ENCODE data around the gene HSP90AB1. TPM values are rescaled to one million over a fixed set of nuclear protein-coding genes. Genes with fewer than 3 reads are reported as not detected.
A peak's percentile ranks its signal among the peaks of the same experiment; 100 is the strongest.

HSP90AB1 gene
- total RNA-seq, 2 donors from 2014 or later = 414 to 463 TPM

DNA sequence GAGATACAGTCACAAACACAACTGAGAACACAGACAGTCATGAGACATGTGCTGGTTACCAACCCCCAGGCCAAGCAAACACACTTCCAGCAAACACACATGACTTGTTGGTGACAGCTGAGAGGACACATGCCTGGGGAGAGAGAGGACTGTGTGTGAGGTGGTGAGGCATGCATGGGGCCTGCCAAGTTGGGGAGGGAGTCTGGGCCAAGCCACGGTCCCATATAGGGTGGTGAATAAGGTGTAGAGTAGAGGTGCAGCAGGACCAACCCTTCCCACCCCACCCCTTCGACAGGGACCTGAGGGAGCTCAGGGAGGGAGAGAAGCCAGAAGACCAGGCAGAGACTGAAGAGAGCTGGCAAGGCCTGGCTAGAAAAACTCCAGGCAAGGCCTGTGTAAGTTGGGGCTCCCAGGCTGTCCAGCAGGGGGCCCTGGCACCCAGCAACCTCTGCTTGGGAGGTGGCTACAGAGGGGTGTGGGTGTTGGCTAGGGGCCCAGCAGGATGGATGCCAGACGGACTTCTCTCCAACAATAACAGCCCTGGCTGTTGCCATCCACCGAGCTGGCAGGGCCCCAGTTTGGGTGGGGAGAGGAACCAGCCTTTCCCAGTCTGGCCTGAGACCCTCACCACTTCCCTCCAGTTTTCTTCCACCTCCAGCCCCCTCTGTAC lies 25.5 kb upstream of the HSP90AB1 start:
- intact Hi-C loops (cut with DNase I) = no loop called here
- DNase-seq (ENCODE audit: low spot score) = peak; percentile 96

DNA sequence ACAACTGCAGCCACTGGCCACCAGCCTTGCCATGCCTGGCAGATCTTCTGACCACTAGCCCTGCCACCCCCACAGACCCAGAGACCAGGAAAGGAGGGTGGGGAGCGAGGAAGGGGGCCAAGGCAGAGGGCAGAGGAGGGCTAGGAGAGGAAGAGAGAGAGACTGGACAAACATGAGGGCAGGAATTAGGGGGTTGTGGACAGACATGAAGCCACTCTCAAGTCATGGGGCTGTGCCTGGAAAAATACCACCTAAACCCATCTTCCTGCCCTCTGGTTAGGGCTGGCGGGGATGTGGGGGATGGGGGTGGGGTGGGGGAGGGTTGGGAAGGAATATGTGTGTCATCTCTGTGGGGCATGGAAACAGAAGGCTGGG lies 25.0 kb upstream of the HSP90AB1 start:
- no peak for DNase-seq (ENCODE audit: low spot score)
- intact Hi-C loops (cut with DNase I) = no loop called here

DNA sequence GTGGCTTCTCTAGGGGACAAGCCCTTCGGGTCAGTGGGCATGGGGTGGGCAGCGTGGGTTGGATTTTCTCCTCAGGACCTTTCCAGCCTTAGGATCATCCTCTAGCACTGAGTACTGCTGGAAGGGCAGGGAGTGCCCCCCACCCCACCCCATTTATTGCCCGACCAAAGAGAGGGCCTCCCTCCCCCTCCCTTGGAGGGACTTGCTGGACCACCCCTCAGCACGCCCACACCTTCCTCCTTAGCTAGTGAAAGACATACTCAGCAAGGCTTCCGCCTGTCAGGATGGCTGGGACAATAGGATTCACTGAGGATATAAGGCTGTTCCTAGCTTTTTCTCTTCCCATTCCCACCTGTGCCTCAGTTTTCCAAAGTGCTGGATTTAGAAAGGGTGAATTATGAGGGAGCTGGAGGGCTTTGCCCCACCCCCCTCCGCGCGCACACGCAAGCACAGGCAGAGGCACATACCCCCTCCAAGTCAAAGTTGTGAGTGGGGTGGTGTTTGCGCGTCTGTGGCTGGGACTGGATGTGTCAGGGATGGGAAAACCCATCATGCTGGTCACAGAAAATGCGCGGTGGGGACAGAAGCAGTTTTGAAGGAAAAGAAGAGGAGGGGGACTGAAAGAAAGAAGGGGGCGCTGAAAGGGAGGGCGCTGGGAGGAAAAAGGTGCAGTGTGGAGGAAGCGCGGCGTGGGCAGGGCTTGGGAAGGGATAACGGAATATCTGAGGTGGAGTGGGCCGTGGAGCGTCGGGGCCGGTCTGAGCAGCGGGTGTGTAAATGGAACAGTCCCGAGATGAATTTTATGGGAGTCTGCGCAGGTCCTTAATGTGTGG lies 24.2 kb upstream of the HSP90AB1 start:
- no peak for DNase-seq (ENCODE audit: low spot score)
- intact Hi-C loops (cut with DNase I) = no loop called here

DNA sequence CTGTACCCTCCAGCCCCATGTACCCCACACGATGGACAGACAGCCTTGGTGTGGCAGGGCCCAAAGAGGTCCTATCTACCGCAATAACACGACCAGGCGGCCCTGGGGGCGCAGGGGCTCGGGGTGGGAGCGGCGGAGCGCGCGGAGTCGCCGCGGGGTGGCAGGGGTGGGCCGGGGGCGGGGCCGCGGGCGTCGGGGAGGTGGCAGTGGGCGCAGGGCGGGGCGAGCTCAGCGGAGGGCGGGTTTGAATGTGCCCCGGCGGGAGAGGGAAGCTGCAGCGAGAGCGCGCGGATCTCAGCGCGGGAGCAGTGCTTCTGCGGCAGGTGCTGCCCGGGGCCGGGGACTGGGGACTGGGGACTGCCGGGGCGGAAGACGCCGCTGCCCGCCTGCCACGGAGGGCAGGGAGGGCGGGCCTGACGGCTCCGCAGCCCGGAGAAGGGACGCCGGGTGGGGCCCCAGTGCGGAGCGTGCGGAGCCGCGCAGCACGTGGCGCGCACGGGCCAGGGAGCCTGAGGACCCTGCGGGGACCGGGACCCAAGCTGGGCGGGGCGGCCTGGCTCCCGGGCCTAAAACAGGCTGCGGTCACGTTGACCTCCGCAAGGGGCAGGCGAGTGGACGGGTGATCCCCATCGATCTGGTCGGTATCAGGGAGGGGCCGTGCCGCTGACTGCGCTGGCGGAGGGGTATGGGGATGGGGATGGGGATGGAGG lies 23.4 kb upstream of the HSP90AB1 start, which contains the start of gene SLC29A1:
Gene SLC29A1, plus strand, starts transcription at position 277 of the 710 bp plus-strand sequence. CDS start 3,719 bp downstream, outside the sequence.
- peak; percentile 94 for DNase-seq (ENCODE audit: low spot score)
- intact Hi-C loops (cut with DNase I) = no loop called here

DNA sequence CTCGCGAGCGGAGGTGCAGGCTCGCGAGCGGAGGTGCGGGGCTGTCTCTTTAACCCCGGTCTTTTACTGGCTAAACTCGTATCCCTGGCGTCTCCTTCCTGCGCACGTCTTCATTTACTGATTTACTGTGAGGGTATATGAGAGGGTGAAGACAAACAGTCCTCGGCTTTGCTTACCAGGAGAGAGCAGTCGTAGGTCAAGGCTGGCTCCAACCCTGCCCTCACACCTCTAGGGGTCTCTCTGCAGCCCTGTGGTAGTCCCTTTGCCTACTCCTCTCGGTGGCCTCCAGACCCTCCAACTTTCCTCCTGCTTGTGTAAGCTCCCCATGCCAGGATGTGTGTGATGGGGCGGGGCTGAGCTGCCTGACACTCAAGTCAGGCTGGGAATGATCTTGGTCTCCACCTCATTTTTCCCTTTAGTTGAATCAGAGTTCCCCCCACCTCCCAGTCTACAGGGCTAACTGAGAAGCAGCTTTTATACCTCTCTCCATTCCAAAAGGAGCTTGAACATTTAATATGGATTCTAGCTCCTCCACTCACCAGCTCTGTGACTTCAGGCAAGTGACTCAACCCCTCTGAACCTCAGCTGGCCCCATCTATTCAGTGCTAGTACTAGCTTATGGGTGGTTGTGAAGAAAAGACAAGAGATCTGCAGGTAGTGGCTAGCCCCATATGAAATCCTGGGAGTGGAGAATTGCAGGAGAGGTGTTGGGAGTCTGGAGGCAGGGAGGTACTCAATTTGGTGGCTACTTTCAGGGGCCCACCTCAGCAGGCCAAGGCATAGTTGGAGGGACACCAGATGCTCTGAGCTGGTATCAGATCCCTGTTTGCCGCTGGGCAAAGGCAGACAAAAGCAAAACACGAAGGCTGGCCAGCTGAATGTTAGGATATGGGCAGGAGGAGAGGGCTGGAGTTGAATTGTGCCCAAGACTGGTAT lies 22.6 kb upstream of the HSP90AB1 start:
- no peak for DNase-seq (ENCODE audit: low spot score)
- intact Hi-C loops (cut with DNase I) = no loop called here

DNA sequence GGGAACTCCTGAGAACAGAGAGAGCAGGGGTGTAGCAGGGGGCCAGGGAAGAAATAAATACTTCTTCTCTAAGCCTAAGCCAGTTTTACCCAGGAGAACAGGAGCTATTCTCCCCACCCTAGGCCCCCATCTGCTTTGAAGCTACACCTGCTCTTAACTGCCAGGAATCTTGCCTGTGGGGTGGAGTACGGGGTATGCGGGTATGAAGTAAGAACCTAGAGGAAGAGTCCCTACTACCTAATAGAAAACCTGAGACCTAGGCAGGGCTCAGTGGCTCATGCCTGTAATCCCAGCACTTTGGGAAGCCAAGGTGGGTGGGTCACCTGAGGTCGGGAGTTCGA lies 22.0 kb upstream of the HSP90AB1 start:
- intact Hi-C loops (cut with DNase I) = no loop called here
- DNase-seq (ENCODE audit: low spot score) = no peak

DNA sequence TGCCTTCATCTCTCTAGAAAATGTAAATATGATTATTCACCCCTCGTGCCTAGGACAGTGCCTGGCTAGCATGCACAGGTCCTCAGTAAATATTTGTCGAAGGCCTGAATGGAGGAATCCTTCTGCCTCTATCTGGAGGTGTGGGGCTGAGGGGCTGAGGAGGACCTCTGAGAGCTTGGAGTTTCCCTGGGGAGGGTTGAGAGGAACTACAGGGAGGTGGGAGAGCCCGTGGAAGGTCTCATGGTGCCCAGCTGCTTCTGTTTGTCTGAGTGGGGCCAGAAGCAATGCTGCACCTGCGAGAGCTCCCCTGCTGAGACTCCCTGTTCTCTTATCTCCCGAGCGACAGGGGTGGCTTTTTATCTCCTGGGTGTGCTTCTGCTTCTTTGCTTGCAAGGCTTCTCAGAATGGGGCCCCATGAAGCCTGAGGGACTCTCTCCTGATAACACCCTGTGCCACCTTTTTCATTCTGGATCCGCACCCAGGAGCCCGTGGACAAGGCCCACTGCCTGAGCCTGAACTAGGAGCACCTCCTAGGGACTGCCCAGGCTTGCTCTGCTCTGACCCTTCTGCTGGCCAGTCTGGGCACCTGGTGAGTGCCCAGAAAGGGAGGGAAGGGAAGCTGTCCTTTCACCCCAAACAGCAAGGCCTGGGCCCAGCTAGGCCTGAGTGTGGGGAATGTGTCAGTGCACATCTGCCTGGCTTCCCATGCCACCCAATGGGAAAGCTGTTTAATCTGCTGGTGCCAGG lies 21.1 kb upstream of the HSP90AB1 start:
- intact Hi-C loops (cut with DNase I) = loop anchor here in 1 of 2 donors (1.0 kb wide), 1 partner anchor 41 kb away; no protein-coding TSS in a partner anchor
- peak; percentile 62 for DNase-seq (ENCODE audit: low spot score)

DNA sequence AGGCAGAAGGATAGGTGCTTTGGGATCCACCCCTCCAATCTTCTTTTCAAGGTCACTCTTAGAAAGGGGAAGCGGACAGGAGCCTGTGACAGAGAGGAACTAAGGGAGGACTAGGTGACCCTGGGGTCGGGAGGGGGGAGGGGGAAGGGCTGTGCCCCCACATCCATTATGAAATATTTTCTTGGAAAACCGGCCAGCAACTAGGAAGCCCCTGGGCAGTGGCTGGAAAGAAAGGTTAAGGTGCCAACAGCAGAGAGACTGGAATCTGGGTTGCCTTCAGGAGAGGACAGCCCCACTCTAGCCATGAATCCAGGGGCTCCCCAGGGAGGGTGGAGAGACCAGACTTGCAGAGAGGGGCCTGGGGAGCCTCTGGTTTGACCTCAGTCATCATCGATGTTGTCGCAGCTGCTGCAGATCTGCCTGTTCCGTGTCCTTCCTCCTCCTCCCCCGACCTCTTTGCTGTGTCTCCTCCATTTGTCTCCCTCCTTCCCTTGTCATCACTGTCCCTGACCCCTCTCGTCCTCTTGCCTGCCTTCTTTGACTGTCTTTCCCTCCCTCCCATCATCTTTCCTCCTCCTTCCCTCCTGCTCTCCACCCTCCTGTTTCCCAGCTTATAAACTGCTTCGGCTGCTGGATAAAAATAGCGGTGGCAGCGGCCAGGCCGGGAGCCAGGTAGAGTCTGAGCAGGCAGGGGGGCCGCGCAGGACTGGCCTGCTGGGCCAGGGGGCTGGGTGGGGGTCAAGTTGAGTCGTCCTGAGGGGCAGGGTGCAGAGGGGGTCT lies 20.3 kb upstream of the HSP90AB1 start:
- DNase-seq (ENCODE audit: low spot score) = peak; percentile 77
- intact Hi-C loops (cut with DNase I) = loop anchor here in 1 of 2 donors (1.0 kb wide), 1 partner anchor 40 kb away; no protein-coding TSS in a partner anchor

DNA sequence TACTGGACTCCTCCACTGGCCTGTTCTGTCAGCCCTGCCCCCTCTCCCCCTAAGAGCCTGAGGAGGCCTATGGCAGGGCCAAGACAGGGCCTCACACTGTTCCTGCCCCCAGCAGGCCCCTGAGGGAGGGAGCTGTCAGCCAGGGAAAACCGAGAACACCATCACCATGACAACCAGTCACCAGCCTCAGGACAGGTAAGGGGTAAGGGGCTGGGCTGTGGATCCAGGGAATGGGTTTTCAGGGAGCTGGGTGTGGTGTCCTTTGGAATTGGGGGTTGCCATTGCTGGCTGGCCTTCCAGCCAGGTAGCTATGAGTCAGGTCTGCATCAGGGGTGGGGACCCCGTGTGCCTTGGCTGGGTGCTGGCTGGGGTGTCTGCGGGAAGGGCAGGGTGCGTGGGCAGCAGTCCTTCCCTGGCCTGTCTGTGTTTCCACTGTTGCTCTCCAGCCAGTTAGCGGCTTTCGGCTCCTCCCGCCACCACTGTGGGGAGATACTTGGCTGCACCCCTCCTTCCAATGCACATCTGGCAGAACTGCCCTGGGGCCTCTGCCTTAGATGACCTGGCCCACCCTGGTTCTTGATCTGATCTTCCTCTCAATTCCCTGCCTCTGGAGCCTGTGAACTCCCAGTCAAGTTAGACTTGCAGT lies 19.6 kb upstream of the HSP90AB1 start:
- DNase-seq (ENCODE audit: low spot score) = peak; percentile 71
- intact Hi-C loops (cut with DNase I) = no loop called here

DNA sequence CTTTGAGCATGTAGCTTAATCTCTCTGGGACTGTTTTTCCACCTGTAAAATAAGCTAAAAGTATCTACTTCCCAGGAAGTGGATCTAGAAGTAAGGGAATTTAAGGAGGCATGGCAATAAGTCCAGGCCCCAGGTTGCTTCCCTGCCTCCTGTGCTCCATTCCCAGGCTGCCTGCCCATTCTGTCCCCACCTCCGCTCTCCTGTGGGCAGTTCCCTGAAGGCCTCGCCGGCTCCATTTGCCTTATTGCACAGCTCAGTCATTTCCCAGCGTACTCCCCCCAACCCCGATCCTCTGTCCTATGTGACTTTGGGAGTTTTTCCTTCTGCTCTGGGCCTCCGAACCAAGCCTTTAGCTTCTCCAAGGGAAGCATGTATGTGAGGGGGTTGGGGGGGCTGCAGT lies 18.9 kb upstream of the HSP90AB1 start:
- DNase-seq (ENCODE audit: low spot score) = peak; percentile 48
- intact Hi-C loops (cut with DNase I) = no loop called here

DNA sequence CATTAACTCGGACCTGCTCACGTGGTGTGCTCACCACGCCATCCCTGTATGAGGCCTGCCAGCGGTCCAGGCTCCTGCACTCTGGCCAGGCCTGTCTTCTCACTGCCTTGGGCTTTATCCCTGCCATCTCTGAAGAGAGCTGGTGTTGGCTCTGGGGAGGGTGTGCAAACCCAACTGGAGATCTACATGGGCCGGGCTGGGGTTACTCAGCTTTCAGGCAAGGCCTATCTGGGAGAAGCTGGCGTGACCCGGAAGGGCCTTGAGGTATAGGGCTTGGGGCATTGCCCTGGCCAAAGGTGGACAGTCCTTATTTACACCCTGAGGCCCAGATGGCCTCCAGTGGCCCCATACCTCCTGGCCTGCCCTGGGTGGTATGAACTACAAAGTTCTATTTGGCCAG lies 18.5 kb upstream of the HSP90AB1 start:
- DNase-seq (ENCODE audit: low spot score) = peak; percentile 61
- intact Hi-C loops (cut with DNase I) = no loop called here

DNA sequence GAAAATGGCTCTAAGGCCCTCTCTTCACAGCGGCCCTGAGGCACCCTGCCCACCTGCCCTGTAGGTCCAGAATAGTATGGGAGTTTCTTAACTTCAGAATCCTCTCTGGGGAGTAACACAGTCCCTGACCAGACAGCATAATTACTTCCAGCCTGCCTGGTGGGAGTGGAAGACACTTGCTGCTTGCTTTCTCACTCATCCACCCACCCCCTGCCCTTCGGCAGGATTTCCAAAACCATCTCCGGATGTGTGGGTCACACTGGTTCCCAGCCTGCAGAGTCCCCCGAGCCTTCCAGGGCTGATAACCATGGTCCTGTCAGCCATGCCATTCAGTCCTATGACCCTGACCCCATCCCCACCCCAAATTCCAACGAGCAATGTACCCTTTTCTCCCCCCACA lies 18.1 kb upstream of the HSP90AB1 start:
- intact Hi-C loops (cut with DNase I) = no loop called here
- peak; percentile 72 for DNase-seq (ENCODE audit: low spot score)

DNA sequence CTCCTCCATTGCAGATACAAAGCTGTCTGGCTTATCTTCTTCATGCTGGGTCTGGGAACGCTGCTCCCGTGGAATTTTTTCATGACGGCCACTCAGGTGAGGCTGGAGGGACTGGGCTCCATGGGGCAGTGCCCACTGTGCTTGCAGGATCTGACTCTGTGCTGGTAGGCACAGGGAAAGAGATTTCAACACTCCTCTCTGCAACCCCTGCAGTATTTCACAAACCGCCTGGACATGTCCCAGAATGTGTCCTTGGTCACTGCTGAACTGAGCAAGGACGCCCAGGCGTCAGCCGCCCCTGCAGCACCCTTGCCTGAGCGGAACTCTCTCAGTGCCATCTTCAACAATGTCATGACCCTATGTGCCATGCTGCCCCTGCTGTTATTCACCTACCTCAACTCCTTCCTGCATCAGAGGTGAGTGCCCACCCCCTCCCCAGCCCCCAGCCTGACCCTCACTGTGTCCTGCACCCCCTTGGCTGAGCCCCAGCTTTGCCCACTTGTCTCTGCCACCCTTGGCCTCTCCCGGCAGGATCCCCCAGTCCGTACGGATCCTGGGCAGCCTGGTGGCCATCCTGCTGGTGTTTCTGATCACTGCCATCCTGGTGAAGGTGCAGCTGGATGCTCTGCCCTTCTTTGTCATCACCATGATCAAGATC lies 17.4 kb upstream of the HSP90AB1 start:
- peak; percentile 67 for DNase-seq (ENCODE audit: low spot score)
- intact Hi-C loops (cut with DNase I) = loop anchor here in 1 of 2 donors (10.0 kb wide), 1 partner anchor 115 kb away; no protein-coding TSS in a partner anchor

DNA sequence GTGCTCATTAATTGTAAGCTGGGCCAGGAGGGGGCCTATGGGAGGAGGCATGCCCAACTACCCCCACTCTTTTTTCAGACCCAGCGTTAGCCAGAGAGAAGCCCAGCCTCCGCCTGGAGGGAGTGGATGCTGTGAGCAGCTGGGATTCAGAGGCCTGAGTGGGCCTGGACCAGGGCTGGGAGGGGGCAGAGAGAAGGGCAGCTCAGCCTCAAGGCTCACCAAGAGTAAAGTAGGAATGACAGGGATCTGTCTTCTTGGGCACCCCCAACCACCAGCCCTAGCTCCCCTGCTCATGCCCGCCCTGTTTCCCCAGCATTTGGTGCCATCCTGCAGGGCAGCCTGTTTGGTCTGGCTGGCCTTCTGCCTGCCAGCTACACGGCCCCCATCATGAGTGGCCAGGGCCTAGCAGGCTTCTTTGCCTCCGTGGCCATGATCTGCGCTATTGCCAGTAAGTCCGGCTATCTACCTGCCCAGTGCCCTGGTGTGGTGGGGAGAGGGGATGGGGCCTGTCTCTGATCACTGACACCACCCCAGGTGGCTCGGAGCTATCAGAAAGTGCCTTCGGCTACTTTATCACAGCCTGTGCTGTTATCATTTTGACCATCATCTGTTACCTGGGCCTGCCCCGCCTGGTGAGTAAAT lies 16.7 kb upstream of the HSP90AB1 start:
- DNase-seq (ENCODE audit: low spot score) = peak; percentile 55

DNA sequence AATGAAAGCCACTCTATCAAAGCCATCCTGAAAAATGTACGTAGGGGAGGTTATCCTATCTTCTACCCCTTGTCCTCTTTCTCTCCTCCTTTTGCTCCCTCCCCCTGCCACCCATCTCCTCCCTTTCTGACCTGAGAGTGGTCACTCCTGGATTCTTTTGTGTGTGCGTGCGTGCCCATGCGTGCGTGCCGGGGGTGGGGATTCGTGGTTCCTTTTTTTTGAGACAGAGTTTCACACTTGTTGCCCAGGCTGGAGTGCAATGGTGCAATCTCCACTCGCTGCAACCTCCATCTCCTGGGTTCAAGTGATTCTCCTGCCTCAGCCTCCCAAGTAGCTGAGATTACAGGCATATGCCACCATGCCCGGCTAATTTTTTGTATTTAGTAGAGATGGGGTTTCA lies 15.5 kb upstream of the HSP90AB1 start:
- DNase-seq (ENCODE audit: low spot score) = peak; percentile 45
- intact Hi-C loops (cut with DNase I) = loop anchor here in 1 of 2 donors (10.0 kb wide), 1 partner anchor 117 kb away; no protein-coding TSS in a partner anchor

More for the DNA sequence above, 16.7 kb upstream of the HSP90AB1 start:
- intact Hi-C loops (cut with DNase I) = loop anchor here in 1 of 2 donors (10.0 kb wide), 1 partner anchor 115 kb away; no protein-coding TSS in a partner anchor
